ENCODE measurements around the gene PTPA.

Gene PTPA

DNA sequence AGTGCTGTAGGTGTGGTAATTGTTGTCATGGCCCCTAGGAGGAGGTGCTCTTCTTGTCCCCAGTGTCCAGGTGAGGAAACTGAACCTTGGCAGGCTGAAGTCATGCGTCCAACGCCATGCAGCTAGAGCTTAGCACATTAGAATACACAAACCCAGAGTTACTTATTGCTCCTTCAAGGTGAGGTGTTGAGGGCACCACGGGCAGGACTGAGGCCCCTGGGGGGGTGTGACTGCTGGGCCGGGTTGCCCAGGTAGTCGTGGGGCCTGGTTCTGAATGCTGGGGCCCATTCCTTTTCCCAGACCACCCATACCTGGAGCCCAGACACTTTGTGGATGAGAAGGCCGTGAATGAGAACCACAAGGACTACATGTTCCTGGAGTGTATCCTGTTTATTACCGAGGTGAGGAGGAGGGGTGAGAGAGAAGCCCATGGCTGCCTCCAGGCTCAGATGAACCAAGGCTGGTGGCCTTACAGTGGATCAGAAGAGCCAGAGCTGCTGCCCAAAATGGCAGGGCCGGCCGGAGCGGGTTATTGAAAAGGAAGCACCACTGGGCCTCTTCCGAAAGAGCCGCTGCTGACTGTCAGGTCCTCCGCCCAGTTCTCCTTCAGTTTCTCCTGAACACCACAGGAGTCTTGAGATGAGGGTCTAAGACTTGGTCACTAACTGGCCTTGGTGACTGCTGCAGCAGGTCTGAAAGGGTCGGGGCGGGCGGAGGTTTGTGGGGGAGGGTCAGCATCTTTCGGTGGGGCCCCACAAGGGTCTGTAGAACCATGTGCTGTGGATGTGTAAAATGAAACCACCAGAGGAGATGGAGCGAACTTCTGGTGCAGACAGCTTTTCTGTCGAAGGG lies 26.3 kb downstream of the PTPA start:
- peaks cover 33% of the 10 kb centered on the region for H3K36me3 ChIP-seq (replicated peaks; ENCODE audit: low read depth, low read length)
- no peak overlapping the region for H3K9ac ChIP-seq (ENCODE audit: low read length)
- no peak for TF ChIP-seq EZH2phosphoT487 (IDR thresholded peaks at IDR 0.05; ENCODE audit: low read depth)
- no peak for TF ChIP-seq CTCF (IDR thresholded peaks at IDR 0.05; ENCODE audit: low read depth, low read length)
- H3K9me3 ChIP-seq (ENCODE audit: insufficient read depth, low read length): no peaks in the 10 kb centered on the region
- peaks cover 7% of the 10 kb centered on the region; the same call in 1 of the 2 replicates for H4K20me1 ChIP-seq (ENCODE audit: insufficient read depth, low read length)
- H2AFZ ChIP-seq (ENCODE audit: low read depth, low read length): no peak overlapping the region
- H3K4me3 ChIP-seq (ENCODE audit: low read length): no peak overlapping the region
- H3K79me2 ChIP-seq (ENCODE audit: low read length): no peaks in the 10 kb centered on the region
- H3K27me3 ChIP-seq (ENCODE audit: low read depth, low read length): no peaks in the 10 kb centered on the region
- H3K4me2 ChIP-seq (ENCODE audit: low read length): no peak overlapping the region
- peaks cover 35% of the 10 kb centered on the region for H3K4me1 ChIP-seq (ENCODE audit: low read length)
- no peak overlapping the region for H3K27ac ChIP-seq (ENCODE audit: low read length)

- H3K79me2 ChIP-seq (ENCODE audit: low read length): no peaks in the 10 kb centered on the region
- no peak overlapping the region for H3K9ac ChIP-seq (ENCODE audit: low read length)
- no peak for TF ChIP-seq EZH2phosphoT487 (IDR thresholded peaks at IDR 0.05; ENCODE audit: low read depth)
- TF ChIP-seq CTCF (IDR thresholded peaks at IDR 0.05; ENCODE audit: low read depth, low read length): no peak
- H2AFZ ChIP-seq (ENCODE audit: low read depth, low read length): no peak overlapping the region
- no peak overlapping the region for H3K27ac ChIP-seq (ENCODE audit: low read length)
- peaks cover 11% of the 10 kb centered on the region; the same call in 1 of the 2 replicates for H4K20me1 ChIP-seq (ENCODE audit: insufficient read depth, low read length)
- H3K36me3 ChIP-seq (replicated peaks; ENCODE audit: low read depth, low read length): peaks cover 38% of the 10 kb centered on the region
- peaks cover 39% of the 10 kb centered on the region for H3K4me1 ChIP-seq (ENCODE audit: low read length)
- no peak overlapping the region for H3K4me2 ChIP-seq (ENCODE audit: low read length)
- H3K4me3 ChIP-seq (ENCODE audit: low read length): no peak overlapping the region
- H3K27me3 ChIP-seq (ENCODE audit: low read depth, low read length): no peaks in the 10 kb centered on the region
- H3K9me3 ChIP-seq (ENCODE audit: insufficient read depth, low read length): no peaks in the 10 kb centered on the region
Observed at GRCh38 chr9:129138144-129138462, 26.9 kb downstream of the PTPA start.

DNA sequence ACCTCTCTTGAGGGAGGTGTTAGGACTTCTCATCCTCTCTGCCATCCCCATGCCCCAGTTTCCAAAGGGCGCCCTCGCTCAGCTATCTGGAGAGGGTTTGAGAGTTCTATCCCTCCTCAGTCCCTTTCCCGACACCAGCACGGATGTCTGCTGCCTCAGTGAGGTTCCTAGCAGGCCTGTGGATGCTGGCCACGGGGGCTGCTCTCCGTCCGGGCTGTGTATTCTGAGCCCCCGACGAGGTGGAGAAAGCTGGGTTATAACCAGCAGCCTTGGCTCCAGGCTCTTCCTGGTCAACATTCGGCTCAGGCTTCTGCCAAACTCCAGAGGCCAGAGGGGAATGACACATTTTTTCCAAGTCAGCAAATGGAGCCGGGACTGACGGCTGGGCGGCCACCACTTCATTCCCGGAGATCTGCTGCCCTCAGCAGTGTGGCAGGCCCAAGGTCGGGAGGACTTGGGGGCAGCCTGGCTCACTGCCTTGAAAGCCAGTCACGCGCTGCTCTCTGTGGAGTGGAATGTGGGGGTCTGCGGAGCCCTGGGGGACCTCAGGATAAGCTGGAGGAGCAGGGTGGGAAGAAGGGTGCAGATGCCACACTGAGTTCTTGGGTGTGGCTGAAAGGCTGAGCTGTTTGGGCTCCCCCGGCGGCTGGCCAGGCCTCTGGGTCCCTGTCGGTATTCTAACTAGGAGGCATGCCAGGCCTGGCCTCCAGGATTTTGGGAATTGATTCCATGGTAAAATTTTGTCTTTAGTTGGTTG lies 27.4 kb downstream of the PTPA start:
- Histone ChIP-seq H3K4me2 (ENCODE audit: low read length) (no peak overlapping the region), H3K27me3 (ENCODE audit: low read depth, low read length) (no peaks in the 10 kb centered on the region), H3K36me3 (replicated peaks; ENCODE audit: low read depth, low read length) (peaks cover 41% of the 10 kb centered on the region), H3K4me1 (ENCODE audit: low read length) (peaks cover 39% of the 10 kb centered on the region), H3K4me3 (ENCODE audit: low read length) (no peak overlapping the region), H2AFZ (ENCODE audit: low read depth, low read length) (no peak overlapping the region), H3K79me2 (ENCODE audit: low read length) (no peaks in the 10 kb centered on the region), H4K20me1 (ENCODE audit: insufficient read depth, low read length) (peaks cover 15% of the 10 kb centered on the region; the same call in 1 of the 2 replicates), H3K9ac (ENCODE audit: low read length) (no peak overlapping the region), H3K27ac (ENCODE audit: low read length) (no peak overlapping the region), H3K9me3 (ENCODE audit: insufficient read depth, low read length) (no peaks in the 10 kb centered on the region)
- TF ChIP-seq EZH2phosphoT487 (IDR thresholded peaks at IDR 0.05; ENCODE audit: low read depth) (no peak), CTCF (IDR thresholded peaks at IDR 0.05; ENCODE audit: low read depth, low read length) (no peak)
